ENCODE data around the gene CAMTA1.
"Not testable (repeated sequence)": the region's sequence is repeated elsewhere in the genome, so short reads cannot be mapped to it uniquely, and the experiment has no call there.

CAMTA1 gene

DNA sequence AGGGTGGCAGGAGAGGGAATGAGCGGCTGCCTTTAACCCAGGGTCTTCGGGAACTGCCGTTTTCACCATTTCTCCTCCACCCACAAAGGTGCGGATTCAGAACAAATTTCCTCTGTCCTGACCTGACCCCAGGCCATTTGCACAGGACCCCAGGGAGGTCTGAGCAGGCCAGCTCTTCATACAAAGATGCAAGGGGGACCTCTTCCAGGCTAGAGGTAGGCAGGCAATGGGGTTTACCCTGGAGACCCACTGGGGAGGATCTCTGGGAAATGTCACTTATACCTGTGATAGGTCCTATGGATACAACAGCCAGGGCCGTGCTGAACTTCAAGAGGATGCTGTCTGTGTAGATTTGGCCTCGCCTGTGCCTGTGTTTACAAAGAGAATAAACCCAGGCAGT lies 896.1 kb downstream of the CAMTA1 start:
- no peak for DNase-seq (ENCODE audit: low read depth)
- no peak overlapping the region for H3K4me3 ChIP-seq (ENCODE audit: low read depth, low read length)
- TF ChIP-seq CTCF (IDR thresholded peaks at IDR 0.05; ENCODE audit: insufficient read depth, low read depth, low read length, missing control alignments) = no peak

- DNase-seq (ENCODE audit: low read depth) = no peak
- no peak for TF ChIP-seq CTCF (IDR thresholded peaks at IDR 0.05; ENCODE audit: insufficient read depth, low read depth, low read length, missing control alignments)
- H3K4me3 ChIP-seq (ENCODE audit: low read depth, low read length) = no peak overlapping the region
Measured at GRCh38 chr1:7683521-7683920, 898.3 kb downstream of the CAMTA1 start.

GRCh38 chr1:7684132-7684531 lies 898.9 kb downstream of the CAMTA1 start:
- no peak overlapping the region for H3K4me3 ChIP-seq (ENCODE audit: low read depth, low read length)
- no peak for TF ChIP-seq CTCF (IDR thresholded peaks at IDR 0.05; ENCODE audit: insufficient read depth, low read depth, low read length, missing control alignments)
- no peak for DNase-seq (ENCODE audit: low read depth)

DNA sequence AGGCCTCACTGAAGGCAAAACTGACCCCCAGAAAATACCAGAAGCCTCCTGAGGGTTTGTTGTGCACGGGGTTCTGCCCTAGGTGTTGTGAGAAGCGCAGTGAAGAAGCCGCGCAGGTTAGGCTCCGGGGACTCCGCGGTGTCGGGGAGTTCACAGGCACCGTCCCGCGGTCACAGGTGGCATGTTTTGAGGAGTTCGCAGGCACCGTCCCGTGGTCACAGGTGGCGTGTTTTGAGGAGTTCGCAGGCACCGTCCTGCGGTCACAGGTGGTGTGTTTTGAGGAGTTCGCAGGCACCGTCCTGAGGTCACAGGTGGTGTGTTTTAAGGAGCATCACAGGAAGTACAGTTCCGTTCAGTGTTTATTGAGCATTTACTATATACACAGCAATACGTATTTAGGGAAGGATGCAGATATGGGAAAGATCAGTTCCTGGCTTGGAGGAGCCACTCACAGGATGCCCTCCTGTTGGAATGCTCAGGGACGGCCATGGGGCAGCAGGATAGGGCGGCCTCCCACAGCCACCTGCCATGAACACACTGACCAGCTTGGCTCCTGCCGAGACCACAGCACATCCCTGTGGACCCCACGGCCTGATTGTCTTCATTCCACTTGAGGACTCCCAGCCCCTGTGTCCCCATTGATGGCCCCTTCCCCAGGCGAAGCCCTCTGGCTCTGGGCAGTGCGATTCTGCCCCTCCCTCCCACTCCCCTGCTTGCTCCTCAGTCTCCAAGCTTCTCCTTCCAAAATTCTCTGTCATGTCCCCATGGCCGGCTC lies 899.8 kb downstream of the CAMTA1 start:
- no peak overlapping the region for H3K4me3 ChIP-seq (ENCODE audit: low read depth, low read length)
- no peak for DNase-seq (ENCODE audit: low read depth)
- no peak for TF ChIP-seq CTCF (IDR thresholded peaks at IDR 0.05; ENCODE audit: insufficient read depth, low read depth, low read length, missing control alignments)

GRCh38 chr1:7686301-7686850 lies 901.1 kb downstream of the CAMTA1 start:
- H3K4me3 ChIP-seq (ENCODE audit: low read depth, low read length) = no peak overlapping the region
- no peak for DNase-seq (ENCODE audit: low read depth)
- TF ChIP-seq CTCF (IDR thresholded peaks at IDR 0.05; ENCODE audit: insufficient read depth, low read depth, low read length, missing control alignments) = no peak

GRCh38 chr1:7687411-7687810 lies 902.2 kb downstream of the CAMTA1 start:
- DNase-seq (ENCODE audit: low read depth) = no peak
- no peak overlapping the region for H3K4me3 ChIP-seq (ENCODE audit: low read depth, low read length)
- no peak for TF ChIP-seq CTCF (IDR thresholded peaks at IDR 0.05; ENCODE audit: insufficient read depth, low read depth, low read length, missing control alignments)

GRCh38 chr1:7688659-7689058 lies 903.4 kb downstream of the CAMTA1 start:
- no peak for TF ChIP-seq CTCF (IDR thresholded peaks at IDR 0.05; ENCODE audit: insufficient read depth, low read depth, low read length, missing control alignments)
- no peak overlapping the region for H3K4me3 ChIP-seq (ENCODE audit: low read depth, low read length)
- no peak for DNase-seq (ENCODE audit: low read depth)

DNA sequence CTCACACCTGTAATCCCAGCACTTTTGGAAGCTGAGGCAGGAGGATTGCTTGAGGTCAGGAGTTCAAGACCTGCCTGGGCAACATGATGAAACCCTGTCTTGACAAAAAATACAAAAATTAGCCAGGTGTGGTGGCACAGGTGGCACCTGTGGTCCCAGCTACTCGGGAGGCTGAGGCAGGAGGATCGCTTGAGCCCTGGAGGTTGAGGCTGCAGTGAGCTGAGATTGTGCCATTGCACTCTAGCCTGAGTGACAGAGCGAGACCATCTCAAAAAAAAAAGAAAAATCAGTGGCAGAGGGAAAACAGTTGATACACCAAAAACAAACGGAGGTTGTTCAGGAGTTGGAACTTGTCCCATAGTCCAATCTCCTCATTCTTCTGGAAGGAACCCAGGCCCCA lies 904.1 kb downstream of the CAMTA1 start:
- not testable (repeated sequence) for H3K4me3 ChIP-seq (ENCODE audit: low read depth, low read length); DNase-seq (ENCODE audit: low read depth)

All from GM12865 (cell line).